GM12801 (cell line): Measurements from ENCODE around the gene HADH.

ENCODE experiments used
- CTCF ChIP-seq: IDR thresholded peaks from one replicate; pipeline ENCODE4 v1.5.1; 2011; ENCODE audit warnings: control low read depth; ENCODE audit not compliant: insufficient read length; ENCODE audit errors: extremely low read depth

The HADH gene

GRCh38 chr4:108001540-108002135 is 11.9 kb downstream of the HADH start:
- no peak for TF ChIP-seq CTCF

- no peak for TF ChIP-seq CTCF
Observed at GRCh38 chr4:108003982-108004515, 14.4 kb downstream of the HADH start.

GRCh38 chr4:108004646-108005045 is 15.0 kb downstream of the HADH start:
- no peak for TF ChIP-seq CTCF

GRCh38 chr4:108005807-108006206 is 16.1 kb downstream of the HADH start:
- TF ChIP-seq CTCF: no peak

- no peak for TF ChIP-seq CTCF
Observed at GRCh38 chr4:108006361-108006760, 16.7 kb downstream of the HADH start.

GRCh38 chr4:108007984-108008383 is 18.3 kb downstream of the HADH start:
- TF ChIP-seq CTCF: no peak

GRCh38 chr4:108008721-108009120 is 19.0 kb downstream of the HADH start:
- TF ChIP-seq CTCF: no peak
